HG03039 (cell line): Measurements from ENCODE around the gene SLC38A3.
A peak's percentile ranks its signal among the peaks of the same experiment; 100 is the strongest.
"Not testable (repeated sequence)": the region's sequence is repeated elsewhere in the genome, so short reads cannot be mapped to it uniquely, and the experiment has no call there.

Experiments used
- ATAC-seq: cut with Tn5 transposase; IDR thresholded peaks from one replicate; pipeline ENCODE4 v1.9.1; 2021; ENCODE audit warnings: mild to moderate bottlenecking, moderate library complexity; ENCODE audit not compliant: unreplicated experiment

Gene SLC38A3

GRCh38 chr3:50246517-50246954, 41.5 kb downstream of the SLC38A3 start:
- peak; percentile 28 for ATAC-seq

GRCh38 chr3:50248387-50248786, 43.3 kb downstream of the SLC38A3 start:
- ATAC-seq = no peak

GRCh38 chr3:50249457-50249856, 44.4 kb downstream of the SLC38A3 start:
- no peak for ATAC-seq

- no peak for ATAC-seq
These were observed 45.4 kb downstream of the SLC38A3 start for GRCh38 chr3:50250514-50250913.

GRCh38 chr3:50251220-50251619, 46.1 kb downstream of the SLC38A3 start:
- ATAC-seq = no peak

- ATAC-seq = no peak
These were observed 49.6 kb downstream of the SLC38A3 start for GRCh38 chr3:50254577-50255250.

GRCh38 chr3:50255251-50255615, 50.2 kb downstream of the SLC38A3 start:
- ATAC-seq = no peak

- ATAC-seq = no peak
These were observed 52.2 kb downstream of the SLC38A3 start for GRCh38 chr3:50256978-50257890.

GRCh38 chr3:50258029-50258680, 53.1 kb downstream of the SLC38A3 start:
- ATAC-seq = no peak

GRCh38 chr3:50258979-50259378, 53.9 kb downstream of the SLC38A3 start:
- no peak for ATAC-seq

- ATAC-seq = peak; percentile 4
These were observed 54.5 kb downstream of the SLC38A3 start for GRCh38 chr3:50259432-50260026.

- ATAC-seq = peak; percentile 75
These were observed 55.2 kb downstream of the SLC38A3 start for GRCh38 chr3:50260027-50260941.

GRCh38 chr3:50260942-50261441, 55.9 kb downstream of the SLC38A3 start:
- no peak for ATAC-seq

- ATAC-seq = no peak
These were observed 56.4 kb downstream of the SLC38A3 start for GRCh38 chr3:50261505-50261904.

- not testable (repeated sequence) for ATAC-seq
These were observed 57.1 kb downstream of the SLC38A3 start for GRCh38 chr3:50262200-50262599.

GRCh38 chr3:50262778-50263177, 57.7 kb downstream of the SLC38A3 start:
- ATAC-seq = no peak

- ATAC-seq = no peak
These were observed 58.7 kb downstream of the SLC38A3 start for GRCh38 chr3:50263478-50264382.

GRCh38 chr3:50264383-50264963, 59.4 kb downstream of the SLC38A3 start:
- no peak for ATAC-seq
